Stimulated activated CD8-positive, alpha-beta memory T cell treated with anti-CD3 and anti-CD28 coated beads, Interleukin-15, amount 100 ng/mL, for 48 hours (primary cell): ENCODE data around the gene LENG1.
"Not testable (repeated sequence)": the region's sequence is repeated elsewhere in the genome, so short reads cannot be mapped to it uniquely, and the experiment has no call there.

ENCODE experiments used
- DNase-seq, 2 donors: peaks; one replicate each; pipeline ENCODE4 v3.0.0-alpha.2; 2020; ENCODE audit warnings: low read depth in 2 of 2

LENG1 gene

DNA sequence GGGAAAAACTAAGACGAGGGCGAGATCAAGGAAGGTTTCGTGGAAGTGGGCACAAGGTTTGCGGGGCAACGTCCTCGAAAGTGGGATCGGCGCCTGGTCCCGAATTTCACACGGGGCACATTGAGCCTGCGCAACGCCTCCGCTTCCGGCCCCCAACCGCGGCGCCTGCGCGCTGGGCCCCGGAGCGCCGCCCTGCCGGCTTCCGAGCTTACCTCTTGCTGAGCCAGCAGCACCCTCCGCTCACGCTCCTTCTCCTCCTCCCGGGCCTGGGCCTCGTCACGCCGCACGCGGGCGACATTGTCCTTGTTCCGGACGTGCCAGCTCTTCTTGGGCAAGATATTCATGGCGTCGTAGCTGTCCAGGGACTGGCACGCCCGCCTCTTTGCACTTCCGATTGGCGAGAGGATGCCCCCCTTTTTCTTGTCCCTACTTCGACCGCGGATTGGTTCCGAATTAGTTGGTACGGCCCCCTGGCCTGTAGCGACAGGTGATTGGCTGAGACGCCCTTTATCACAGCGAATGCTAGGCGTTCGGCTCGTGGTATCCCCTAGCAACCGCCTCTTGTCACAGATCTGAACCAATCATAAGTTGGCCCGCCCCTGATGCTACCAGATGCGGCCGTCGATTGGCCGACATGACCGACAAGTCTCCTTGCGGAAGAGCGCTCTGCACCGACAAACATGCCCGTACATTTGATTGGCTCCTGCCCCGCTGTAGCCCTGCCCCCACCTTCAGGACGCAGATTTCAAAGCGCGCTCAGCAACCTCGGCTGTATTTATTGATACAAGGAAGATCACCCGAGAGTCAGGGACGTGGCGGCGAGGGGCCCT lies at the start of gene LENG1:
Gene LENG1 (minus strand): TSS at position 370 of the 830 bp plus-strand sequence. CDS start 26 bp downstream, at position 344.
- DNase-seq: peak; percentile 98

- no peak for DNase-seq
Measured at GRCh38 chr19:54208784-54209057, 49.2 kb upstream of the LENG1 start.

DNA sequence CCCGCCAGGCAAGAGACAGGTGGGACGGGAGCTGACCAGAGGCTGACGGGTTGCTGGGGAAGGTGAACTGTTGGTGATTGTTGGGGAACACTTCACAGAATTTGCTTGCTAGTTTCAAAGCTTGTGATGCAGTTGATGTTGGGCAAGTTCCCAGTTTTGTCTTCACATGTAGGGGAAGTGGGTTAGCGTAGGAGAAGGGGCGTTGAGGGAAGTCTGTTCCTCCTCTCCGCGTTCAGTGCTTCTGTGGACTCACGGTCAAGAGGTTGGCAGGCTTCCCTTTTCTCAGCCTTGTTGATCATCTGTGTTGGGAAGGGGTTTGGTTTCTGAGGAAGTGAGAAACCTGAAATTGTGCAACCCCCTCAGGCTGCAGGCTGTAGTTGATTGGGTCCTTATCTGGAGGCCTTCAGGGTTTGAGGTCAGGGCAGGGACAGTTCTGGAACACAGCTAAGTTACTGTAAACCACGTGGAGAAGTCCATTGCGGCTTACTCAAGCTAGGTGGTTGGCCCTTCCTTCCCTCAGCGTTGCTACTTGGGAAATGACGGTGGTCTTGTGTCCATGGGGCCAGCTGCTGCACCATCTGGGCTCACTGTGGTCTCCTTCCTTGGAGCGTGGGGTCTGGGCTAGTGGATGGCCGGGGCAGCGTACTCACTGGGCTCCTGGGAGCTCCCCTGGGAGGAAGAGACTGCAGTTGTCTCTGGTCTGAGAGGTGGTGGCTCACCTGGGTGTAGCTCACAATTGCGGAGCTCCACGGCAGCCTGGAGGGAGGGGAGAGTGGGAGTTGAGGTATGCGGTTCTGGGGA lies 48.7 kb upstream of the LENG1 start:
- DNase-seq: no peak

GRCh38 chr19:54207676-54207982 lies 48.1 kb upstream of the LENG1 start:
- no peak for DNase-seq

DNA sequence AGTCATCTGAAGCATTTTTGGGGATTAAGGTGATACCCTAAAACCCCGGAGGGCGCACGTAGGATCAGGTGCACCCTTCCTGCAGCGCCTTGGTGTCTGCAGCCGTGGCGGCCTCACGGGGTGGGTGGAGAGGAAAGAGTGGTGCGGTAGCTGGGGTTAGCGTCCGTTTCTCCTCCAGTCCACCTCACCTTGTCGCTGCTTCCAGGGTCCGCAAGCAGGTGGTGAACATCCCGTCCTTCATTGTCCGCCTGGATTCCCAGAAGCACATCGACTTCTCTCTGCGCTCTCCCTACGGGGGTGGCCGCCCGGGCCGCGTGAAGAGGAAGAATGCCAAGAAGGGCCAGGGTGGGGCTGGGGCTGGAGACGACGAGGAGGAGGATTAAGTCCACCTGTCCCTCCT lies 47.7 kb upstream of the LENG1 start:
- not testable (repeated sequence) for DNase-seq

DNA sequence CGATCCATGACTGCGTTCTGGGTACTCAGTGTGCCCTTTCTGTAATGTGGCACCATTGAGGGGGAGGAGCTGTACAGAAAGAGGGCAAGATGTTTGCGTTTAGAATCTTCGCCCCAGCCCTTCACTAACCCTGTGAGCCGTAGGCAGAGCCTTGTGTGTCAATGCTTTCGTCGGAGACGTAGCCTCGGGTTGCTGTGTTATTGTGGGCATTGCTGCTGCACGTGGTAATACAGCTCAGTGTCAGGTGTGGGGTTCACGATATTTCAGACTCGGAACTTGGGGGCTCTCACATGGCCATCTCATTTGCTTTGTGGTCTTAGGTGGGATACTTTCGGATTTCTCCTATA lies 47.3 kb upstream of the LENG1 start:
- no peak for DNase-seq

DNA sequence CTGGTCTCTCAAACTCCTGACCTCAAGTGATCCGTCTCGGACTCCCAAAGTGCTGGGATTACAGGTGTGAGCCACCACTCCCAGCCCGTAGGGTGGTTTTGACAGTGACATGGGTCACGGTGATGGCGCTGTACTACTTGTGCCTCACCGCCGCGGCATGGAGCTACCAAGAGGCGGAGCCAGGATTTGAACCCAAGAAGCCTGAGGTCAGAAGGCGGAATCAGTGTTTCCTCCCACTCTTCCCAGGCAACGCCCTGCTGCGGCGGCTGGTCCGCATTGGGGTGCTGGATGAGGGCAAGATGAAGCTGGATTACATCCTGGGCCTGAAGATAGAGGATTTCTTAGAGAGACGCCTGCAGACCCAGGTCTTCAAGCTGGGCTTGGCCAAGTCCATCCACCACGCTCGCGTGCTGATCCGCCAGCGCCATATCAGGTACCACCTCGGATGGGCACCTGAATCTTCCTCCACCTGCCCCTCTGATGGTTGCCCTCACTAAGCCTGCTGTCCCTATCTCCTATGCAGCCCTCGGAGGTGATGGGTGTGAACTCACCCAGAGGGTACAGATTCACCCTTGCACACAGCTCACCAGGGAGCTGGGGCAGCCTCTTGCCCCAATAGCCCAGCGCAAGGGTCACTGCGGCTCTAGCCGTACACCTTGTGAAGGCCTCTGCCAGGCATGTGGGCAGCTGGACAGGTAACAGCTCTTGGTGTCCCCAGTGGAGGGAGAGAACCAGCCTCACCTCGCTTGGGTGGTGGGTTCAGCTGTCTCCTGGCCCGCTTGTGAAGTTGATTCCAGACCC lies 46.7 kb upstream of the LENG1 start:
- no peak for DNase-seq

GRCh38 chr19:54204767-54205468 lies 45.4 kb upstream of the LENG1 start:
- no peak for DNase-seq

DNA sequence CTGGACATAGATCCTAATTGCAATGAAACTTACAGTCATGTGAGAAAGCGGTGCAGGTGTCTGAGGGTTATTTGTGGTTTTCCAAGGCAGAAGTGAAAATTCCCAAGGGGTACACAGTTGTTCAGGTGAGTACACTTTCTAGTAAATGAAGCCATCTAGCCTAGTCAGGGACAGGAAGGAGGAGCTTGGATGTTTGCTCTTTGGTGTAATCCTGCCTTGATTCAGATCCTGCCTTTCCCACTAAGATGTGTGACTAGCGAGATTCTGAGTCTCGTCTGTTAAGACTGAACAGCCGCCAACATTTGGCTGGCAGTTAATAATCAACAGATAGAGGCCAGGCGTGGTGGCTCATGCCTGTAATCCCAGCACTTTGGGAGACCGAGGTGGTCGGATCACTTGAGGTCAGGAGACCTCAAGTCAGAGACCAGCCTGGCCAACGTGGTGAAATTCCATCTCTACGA lies 43.7 kb upstream of the LENG1 start:
- no peak for DNase-seq

GRCh38 chr19:54201980-54202379 lies 42.5 kb upstream of the LENG1 start:
- DNase-seq: no peak

- DNase-seq: no peak
Measured at GRCh38 chr19:54201172-54201701, 41.7 kb upstream of the LENG1 start.

GRCh38 chr19:54199401-54199800 lies 39.9 kb upstream of the LENG1 start:
- DNase-seq: no peak

DNA sequence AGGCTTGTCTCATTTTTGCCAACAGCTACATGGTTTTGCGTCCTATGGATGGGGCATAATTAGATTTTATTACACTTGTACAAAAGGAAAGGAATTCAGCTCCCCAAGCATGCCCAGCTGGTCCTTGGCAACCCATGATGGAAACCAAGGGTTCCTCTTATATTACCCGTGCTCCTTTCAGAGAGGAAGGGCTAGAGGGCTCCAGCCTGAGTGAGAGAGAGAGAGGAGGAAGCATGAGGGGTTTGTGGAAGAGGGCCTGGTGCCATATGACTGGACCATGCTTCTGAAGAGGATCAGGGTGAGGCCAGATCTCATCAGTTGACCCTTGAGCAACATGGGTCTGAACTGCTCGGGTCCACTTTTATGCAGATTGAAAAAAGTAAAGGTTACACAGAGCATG lies 37.6 kb upstream of the LENG1 start:
- DNase-seq: no peak

DNA sequence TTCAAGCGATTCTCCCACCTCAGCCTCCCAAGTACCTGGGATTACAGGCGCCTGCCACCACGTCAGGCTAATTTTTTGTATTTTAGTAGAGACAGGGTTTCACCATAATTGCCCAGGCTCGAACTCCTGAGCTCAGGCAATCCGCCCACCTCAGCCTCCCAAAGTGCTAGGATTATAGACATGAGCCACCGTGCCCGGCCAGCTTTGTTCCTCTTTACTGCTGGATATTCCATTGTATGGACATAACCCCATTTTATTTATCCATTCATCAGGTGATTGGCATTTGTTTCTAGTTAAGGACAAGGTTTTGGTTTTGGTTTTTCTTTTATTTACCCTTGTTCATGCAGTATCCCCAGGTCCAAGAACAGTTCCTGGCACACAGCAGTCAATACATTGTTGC lies 37.0 kb upstream of the LENG1 start:
- DNase-seq: no peak

- DNase-seq: not testable (repeated sequence)
Measured at GRCh38 chr19:54194463-54194862, 34.9 kb upstream of the LENG1 start.

GRCh38 chr19:54193011-54193410 lies 33.5 kb upstream of the LENG1 start:
- DNase-seq: no peak

- no peak for DNase-seq
Measured at GRCh38 chr19:54191811-54192453, 32.4 kb upstream of the LENG1 start.

DNA sequence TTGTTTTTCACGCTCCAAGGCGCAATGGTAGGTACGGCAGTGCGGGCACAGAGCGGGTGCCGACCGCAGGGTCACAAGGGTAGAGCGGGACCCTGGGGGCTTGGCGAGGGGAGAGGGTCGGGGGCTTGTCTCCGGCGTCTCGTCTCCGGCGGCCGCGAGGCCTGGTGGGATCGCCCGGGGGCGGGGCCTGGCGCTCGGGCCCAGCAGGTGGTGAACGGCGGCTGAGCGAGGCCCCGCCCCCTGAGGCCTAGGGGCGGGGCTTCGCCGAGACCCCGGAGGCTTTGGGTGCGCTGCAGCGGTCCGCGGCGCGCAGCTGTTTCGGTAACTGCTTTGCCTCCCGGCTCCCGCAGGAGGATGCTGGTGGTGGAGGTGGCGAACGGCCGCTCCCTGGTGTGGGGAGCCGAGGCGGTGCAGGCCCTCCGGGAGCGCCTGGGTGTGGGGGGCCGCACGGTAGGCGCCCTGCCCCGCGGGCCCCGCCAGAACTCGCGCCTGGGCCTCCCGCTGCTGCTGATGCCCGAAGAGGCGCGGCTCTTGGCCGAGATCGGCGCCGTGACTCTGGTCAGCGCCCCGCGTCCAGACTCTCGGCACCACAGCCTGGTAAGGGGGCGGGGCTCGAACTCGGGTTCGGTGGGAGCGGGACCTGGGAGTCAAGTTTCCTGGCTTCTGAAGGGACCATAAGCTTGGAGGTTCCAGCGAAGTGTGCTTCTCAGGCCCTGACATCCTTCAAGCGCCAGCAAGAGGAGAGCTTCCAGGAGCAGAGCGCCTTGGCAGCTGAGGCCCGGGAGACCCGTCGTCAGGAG lies 31.7 kb upstream of the LENG1 start, which contains the start of gene TSEN34:
Gene TSEN34 (plus strand): TSS at position 298 of the 800 bp plus-strand sequence. CDS start 57 bp downstream, at position 355.
- peak; percentile 77 to 85 for DNase-seq

- DNase-seq: peak; percentile 99 to 100
Measured at GRCh38 chr19:54190503-54191010, 31.0 kb upstream of the LENG1 start.
